Measurements from ENCODE around the gene RNF212B. TPM values are rescaled to one million over a fixed set of nuclear protein-coding genes. Genes with fewer than 3 reads are reported as not detected.
"Not testable (repeated sequence)": the region's sequence is repeated elsewhere in the genome, so short reads cannot be mapped to it uniquely, and the experiment has no call there.

The RNF212B gene
- total RNA-seq, 4 donors from 2014 or later = not detected

GRCh38 chr14:23269193-23269592, 31.5 kb downstream of the RNF212B start:
- no peaks in the 10 kb centered on the region for H3K27me3 ChIP-seq
- no peak overlapping the region for H3K27ac ChIP-seq
- TF ChIP-seq CTCF (IDR thresholded peaks at IDR 0.05) (no peak), POLR2A (IDR thresholded peaks at IDR 0.05) (no peak)
- H3K4me3 ChIP-seq = no peak overlapping the region
- H3K4me1 ChIP-seq = no peaks in the 10 kb centered on the region
- H3K36me3 ChIP-seq = no peaks in the 10 kb centered on the region
- H3K9me3 ChIP-seq = no peaks in the 10 kb centered on the region
- DNase-seq = no peak

- DNase-seq = no peak
- H3K27me3 ChIP-seq = no peaks in the 10 kb centered on the region
- TF ChIP-seq CTCF (IDR thresholded peaks at IDR 0.05) (no peak), POLR2A (IDR thresholded peaks at IDR 0.05) (no peak)
- H3K9me3 ChIP-seq = no peaks in the 10 kb centered on the region
- H3K4me3 ChIP-seq = no peak overlapping the region
- H3K27ac ChIP-seq = no peak overlapping the region
- H3K4me1 ChIP-seq = no peaks in the 10 kb centered on the region
- peaks cover 0 to 9% (median 0%) of the 10 kb centered on the region in 3 donors for H3K36me3 ChIP-seq
Measured at GRCh38 chr14:23275412-23275811, 37.7 kb downstream of the RNF212B start.

- no peak overlapping the region for H3K27ac ChIP-seq
- no peaks in the 10 kb centered on the region for H3K9me3 ChIP-seq
- no peaks in the 10 kb centered on the region for H3K4me1 ChIP-seq
- peaks cover 0 to 9% (median 0%) of the 10 kb centered on the region in 3 donors for H3K36me3 ChIP-seq
- no peak for DNase-seq
- no peak overlapping the region for H3K4me3 ChIP-seq
- TF ChIP-seq CTCF (IDR thresholded peaks at IDR 0.05) (no peak), POLR2A (IDR thresholded peaks at IDR 0.05) (no peak)
- no peaks in the 10 kb centered on the region for H3K27me3 ChIP-seq
Measured at GRCh38 chr14:23277189-23277588, 39.5 kb downstream of the RNF212B start.

GRCh38 chr14:23277928-23278327, 40.2 kb downstream of the RNF212B start:
- H3K9me3 ChIP-seq, H3K36me3 ChIP-seq, H3K27ac ChIP-seq, H3K4me3 ChIP-seq, DNase-seq, H3K4me1 ChIP-seq, H3K27me3 ChIP-seq: not testable (repeated sequence)

- TF ChIP-seq POLR2A (IDR thresholded peaks at IDR 0.05) (no peak), CTCF (IDR thresholded peaks at IDR 0.05) (no peak)
- H3K9me3 ChIP-seq = no peaks in the 10 kb centered on the region
- H3K27ac ChIP-seq = no peak overlapping the region
- no peaks in the 10 kb centered on the region for H3K27me3 ChIP-seq
- no peak overlapping the region for H3K4me3 ChIP-seq
- peaks cover 0 to 7% (median 0%) of the 10 kb centered on the region in 3 donors for H3K36me3 ChIP-seq
- peaks cover 0 to 7% (median 0%) of the 10 kb centered on the region in 4 donors for H3K4me1 ChIP-seq
- no peak for DNase-seq
Measured at GRCh38 chr14:23281247-23281646, 43.5 kb downstream of the RNF212B start.

- Histone ChIP-seq H3K9me3 (no peaks in the 10 kb centered on the region), H3K4me3 (peak overlapping the region; percentile 88 to 99 (median 94)), H3K4me1 (peaks cover 0 to 13% (median 0%) of the 10 kb centered on the region in 4 donors), H3K36me3 (no peaks in the 10 kb centered on the region), H3K27me3 (no peaks in the 10 kb centered on the region), H3K27ac (peak overlapping the region; percentile 89 to 96 (median 93))
- no peak for DNase-seq
- no peak for TF ChIP-seq CTCF (IDR thresholded peaks at IDR 0.05)
- no peak for TF ChIP-seq POLR2A (IDR thresholded peaks at IDR 0.05)
Measured at GRCh38 chr14:23284654-23285529, 47.2 kb downstream of the RNF212B start.

All from Peyer's patch (tissue), 4 donors.